GM12891 (cell line): ENCODE results near the gene C6orf15.
A peak's percentile ranks its signal among the peaks of the same experiment; 100 is the strongest.
"Not testable (repeated sequence)": the region's sequence is repeated elsewhere in the genome, so short reads cannot be mapped to it uniquely, and the experiment has no call there.

Experiments
- DNase-seq: peaks from one replicate; pipeline ENCODE4 v3.0.0; 2011; ENCODE audit warnings: low spot score; ENCODE audit not compliant: insufficient read length
- FAIRE-seq: peaks from 2 replicates; lab custom pipeline; 2011; peaks lifted over from hg19 to GRCh38; lab: Jason Lieb, UNC
- PAX5 ChIP-seq: IDR thresholded peaks from 2 replicates; pipeline ENCODE4 v1.6.1; 2011; ENCODE audit warnings: low read length, moderate library complexity, mild to moderate bottlenecking; ENCODE audit not compliant: insufficient read depth, severe bottlenecking
- POLR2A ChIP-seq: IDR thresholded peaks from 2 replicates; pipeline ENCODE4 v1.6.1; 2011; ENCODE audit warnings: low read depth, low read length, control low read depth
- POLR2AphosphoS5 ChIP-seq: IDR thresholded peaks from 2 replicates; pipeline ENCODE4 v1.6.1; 2011; ENCODE audit warnings: low read depth, low read length, control low read depth
- POU2F2 ChIP-seq: IDR thresholded peaks from 2 replicates; pipeline ENCODE4 v1.6.1; 2011; ENCODE audit warnings: low read depth, mild to moderate bottlenecking, control low read depth, low read length, moderate library complexity
- SPI1 ChIP-seq: IDR thresholded peaks from 2 replicates; pipeline ENCODE4 v1.6.1; 2011; ENCODE audit warnings: low read depth, low read length, control low read depth
- TAF1 ChIP-seq: IDR thresholded peaks from 2 replicates; pipeline ENCODE4 v1.6.1; 2011; ENCODE audit warnings: low read depth, low read length, control low read depth

The C6orf15 gene

DNA sequence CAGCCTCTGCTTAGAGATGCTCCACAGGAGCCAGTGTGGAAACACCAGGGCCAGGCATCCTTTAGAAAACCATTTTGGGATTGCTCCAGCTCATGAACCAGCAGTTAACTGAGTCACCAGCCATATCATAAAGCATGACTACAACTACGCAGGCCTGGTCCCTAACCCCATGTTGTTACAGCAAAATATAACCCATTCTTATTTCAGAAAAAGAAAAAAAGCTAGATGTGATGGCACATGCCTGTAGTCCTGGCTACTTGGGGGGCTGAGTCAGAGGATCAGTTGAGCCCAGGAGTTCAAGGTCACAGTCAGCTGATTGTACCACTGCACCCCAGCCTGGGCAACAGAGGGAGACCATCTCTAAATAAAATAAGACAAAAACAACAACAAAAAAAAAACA is 36.8 kb downstream of the C6orf15 start:
- FAIRE-seq: no peak
- DNase-seq: no peak
- TF ChIP-seq SPI1: no peak
- no peak for TF ChIP-seq TAF1

DNA sequence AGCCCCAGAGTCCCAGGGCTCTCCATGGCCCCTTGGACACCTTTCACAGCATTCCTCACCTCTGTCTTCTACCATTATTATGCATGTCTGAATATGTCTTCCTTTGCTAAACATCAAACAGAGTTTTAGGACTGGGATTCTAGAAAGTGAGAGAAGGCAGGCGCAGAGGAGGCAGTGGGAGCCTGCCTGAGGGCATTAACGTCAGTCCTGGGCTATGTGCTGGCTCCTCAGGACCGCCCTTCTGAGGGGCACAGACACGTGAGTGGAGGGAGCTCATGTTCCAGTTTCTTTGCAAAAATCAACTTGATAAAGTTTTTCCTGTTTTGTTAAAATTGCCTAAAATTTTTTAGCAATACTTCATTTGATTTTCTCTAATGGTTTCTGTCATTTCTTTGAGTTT is 38.0 kb downstream of the C6orf15 start:
- FAIRE-seq: no peak
- TF ChIP-seq POLR2A (no peak), TAF1 (no peak), PAX5 (no peak)
- DNase-seq: no peak

DNA sequence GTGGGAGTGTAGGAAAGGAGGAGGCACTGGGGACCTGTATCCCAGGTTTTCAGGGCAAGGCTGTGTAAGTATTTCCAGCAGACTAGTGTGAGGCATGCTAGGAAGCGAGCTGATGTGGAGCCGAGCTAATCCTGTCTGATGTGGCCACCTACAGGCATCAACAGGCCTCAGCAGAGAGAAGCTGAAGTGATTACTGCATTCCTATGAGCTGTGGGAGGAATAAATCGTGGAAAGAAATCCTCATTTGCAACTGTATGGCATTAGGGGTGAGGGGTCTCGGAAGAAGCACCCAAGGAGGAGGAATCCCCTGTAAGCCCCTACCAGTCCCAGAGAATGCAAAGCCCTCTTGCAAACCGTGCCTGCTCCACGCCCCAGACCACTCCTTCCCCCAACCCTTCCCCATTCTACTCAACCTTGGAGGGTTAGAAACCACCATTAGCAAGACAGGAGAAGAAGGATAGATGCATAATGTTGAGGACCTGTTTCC is 41.6 kb downstream of the C6orf15 start:
- FAIRE-seq: no peak
- TF ChIP-seq POU2F2: no peak
- no peak for TF ChIP-seq PAX5
- DNase-seq: no peak

DNA sequence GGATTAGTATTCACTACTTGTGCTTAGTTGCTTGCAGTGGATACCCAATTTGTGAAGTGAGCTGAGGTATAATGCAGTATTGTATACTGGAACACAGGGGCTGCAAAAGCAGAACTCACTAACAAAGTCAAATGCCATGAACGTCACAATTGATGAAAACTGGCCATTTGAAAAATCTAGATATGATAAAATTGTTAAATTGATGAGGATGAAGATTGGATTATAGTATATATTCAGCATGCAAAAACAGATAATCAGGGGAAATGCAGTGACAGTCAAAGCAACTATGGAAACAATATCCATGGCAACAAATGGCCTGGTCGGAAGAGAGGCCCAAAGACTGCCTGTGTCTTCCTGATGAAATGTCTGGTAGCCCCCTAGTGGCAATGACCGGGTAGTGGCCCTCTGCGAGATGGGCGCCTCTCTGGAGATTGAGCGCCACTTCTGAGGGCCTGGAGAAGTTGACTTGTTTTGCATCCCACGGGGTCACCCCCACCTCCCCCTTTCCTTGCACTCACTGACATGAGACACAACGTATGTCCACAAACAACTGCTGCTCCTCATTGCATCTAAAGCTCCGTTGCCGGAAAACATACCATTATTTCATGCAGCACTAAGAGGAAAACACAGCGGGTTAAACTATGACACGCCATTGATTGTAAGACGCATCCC is 43.6 kb downstream of the C6orf15 start:
- DNase-seq (peak; percentile 79), FAIRE-seq (peak; percentile 85)

DNA sequence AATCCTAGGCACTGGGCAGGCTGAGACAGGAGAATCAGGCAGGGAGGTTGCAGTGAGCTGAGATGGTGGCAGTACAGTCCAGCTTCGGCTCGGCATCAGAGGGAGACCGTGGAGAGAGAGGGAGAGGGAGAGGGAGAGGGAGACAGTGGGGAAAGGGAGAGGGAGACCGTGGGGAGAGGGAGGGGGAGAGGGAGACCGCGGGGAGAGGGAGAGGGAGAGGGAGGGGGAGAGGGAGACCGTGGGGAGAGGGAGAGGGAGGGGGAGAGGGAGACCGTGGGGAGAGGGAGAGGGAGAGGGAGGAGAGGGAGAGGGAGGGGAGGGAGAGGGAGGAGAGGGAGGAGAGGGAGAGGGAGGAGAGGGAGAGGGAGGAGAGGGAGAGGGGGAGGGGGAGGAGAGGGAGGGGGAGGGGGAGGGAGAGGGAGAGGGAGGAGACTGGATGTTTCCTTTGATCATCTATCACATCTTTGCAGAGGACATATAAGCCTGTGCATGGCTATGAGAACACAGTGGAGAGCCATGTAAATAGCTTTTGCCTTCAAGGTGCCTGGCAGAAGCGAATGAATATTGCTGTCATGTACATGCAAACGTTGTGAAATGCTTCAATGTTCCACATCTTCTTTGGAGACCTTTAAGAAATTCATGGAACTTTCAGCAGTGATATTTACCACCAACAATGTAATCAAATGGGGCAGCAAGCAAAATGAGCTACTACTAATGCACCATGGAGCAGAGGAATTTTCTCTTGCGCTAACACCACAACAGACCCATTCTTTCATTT is 44.3 kb downstream of the C6orf15 start:
- FAIRE-seq, DNase-seq: not testable (repeated sequence)

More for the DNA sequence above, 43.6 kb downstream of the C6orf15 start:
- TF ChIP-seq POU2F2 (0 out of 2 replicates have a peak, but pooled peaks have one; percentile 12), TAF1 (no peak), POLR2A (no peak)

DNA sequence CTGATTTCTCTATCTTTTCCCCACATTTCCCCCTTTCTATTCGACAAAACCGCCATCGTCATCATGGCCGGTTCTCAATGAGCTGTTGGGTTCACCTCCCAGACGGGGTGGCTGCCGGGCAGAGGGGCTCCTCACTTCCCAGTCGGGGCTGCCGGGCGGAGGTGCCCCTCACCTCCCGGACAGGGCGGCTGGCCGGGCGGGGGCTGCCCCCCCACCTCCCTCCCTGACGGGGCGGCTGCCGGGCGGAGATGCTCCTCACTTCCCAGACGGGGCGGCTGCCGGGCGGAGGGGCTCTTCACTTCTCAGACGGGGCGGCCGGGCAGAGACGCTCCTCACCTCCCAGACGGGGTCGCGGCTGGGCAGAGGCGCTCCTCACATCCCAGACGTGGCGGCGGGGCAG is 45.3 kb downstream of the C6orf15 start:
- FAIRE-seq, DNase-seq: not testable (repeated sequence)

DNA sequence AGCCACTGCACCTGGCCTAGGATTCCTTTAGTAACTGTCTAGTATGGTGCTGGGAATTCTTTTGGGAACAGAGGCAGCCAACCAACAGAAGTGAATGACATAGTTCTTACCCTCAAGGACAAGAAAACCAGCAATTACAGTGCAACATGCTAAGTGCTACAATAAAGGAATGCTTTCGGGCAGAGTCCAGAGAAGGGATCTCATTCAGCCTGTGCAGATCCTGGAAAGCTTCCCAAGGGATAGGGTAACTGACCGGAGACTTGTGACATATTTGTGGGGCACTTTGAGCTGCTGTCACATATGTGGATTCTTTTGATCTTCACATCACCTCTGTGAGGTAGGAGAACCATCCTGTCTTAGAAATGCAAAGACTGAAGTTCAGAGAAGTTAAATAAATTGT is 46.8 kb downstream of the C6orf15 start:
- no peak for TF ChIP-seq TAF1
- no peak for TF ChIP-seq POU2F2
- DNase-seq (no peak), FAIRE-seq (no peak)

DNA sequence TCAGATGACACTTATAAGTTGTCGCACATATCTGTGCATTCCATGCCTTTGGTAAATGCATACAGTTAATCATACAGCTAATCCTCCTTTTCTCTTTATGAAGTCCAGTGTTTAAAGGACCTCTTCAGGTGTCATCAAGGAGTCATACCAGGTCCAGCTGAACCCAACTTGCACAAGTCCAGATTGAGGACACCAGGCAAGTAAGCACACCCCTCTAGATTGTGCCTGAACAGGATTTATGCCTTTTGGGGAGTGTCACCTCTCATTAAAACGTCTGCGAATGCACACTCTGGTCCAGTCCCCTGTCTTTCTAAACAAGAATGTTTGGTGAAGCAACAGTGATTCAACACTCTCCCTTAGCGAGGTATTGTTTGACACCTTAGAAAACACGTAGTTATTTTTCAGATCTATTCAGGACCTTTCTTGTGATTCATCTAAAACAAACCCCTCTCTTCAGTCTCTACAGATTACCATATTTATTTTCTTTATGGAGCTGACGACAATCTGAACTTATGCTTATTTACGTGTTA is 48.4 kb downstream of the C6orf15 start:
- FAIRE-seq: no peak
- no peak for TF ChIP-seq POLR2A
- TF ChIP-seq PAX5: no peak
- no peak for TF ChIP-seq POLR2AphosphoS5
- TF ChIP-seq TAF1: no peak
- no peak for DNase-seq
